ENCODE data around the gene CTNNBL1.

Gene CTNNBL1

DNA sequence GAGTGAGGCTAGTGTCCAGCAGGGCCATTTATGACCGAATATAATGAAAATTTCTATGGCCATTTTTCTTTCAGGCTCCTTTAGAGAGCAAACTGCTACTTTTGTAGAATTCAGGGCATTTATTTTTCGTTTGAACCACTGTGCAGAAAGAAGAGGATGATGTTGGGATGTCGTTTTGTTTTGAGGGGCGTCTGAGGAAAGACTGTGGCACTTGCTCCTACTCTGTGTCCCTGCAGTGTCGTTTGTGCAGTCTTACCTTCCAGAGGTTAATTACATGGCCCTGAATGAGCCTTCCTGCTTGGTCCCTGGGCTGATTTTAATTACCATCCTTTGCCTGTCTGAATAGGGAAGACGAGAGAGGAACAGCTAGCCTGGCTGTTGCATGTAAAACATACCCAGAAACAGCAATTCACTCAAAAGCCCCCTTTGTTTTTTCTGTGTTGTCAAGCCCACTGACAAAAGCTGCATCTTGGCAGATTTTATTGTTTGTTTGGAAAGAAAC is 65.3 kb downstream of the CTNNBL1 start:
- intact Hi-C loops (cut with DNase I; ENCODE audit: low total_unique reads): no loop called here
- DNase-seq: no peak
- TF ChIP-seq, protein P1, sequence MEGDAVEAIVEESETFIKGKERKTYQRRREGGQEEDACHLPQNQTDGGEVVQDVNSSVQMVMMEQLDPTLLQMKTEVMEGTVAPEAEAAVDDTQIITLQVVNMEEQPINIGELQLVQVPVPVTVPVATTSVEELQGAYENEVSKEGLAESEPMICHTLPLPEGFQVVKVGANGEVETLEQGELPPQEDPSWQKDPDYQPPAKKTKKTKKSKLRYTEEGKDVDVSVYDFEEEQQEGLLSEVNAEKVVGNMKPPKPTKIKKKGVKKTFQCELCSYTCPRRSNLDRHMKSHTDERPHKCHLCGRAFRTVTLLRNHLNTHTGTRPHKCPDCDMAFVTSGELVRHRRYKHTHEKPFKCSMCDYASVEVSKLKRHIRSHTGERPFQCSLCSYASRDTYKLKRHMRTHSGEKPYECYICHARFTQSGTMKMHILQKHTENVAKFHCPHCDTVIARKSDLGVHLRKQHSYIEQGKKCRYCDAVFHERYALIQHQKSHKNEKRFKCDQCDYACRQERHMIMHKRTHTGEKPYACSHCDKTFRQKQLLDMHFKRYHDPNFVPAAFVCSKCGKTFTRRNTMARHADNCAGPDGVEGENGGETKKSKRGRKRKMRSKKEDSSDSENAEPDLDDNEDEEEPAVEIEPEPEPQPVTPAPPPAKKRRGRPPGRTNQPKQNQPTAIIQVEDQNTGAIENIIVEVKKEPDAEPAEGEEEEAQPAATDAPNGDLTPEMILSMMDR (IDR thresholded peaks at IDR 0.05): no peak
- Histone ChIP-seq H3K27ac (no peak overlapping the region), H3K4me3 (no peak overlapping the region), H3K4me1 (peaks cover 0 to 11% (median 5%) of the 10 kb centered on the region in 4 donors), H3K36me3 (peaks cover 14 to 53% (median 16%) of the 10 kb centered on the region in 3 donors), H3K9me3 (no peaks in the 10 kb centered on the region), H3K27me3 (no peaks in the 10 kb centered on the region)

DNA sequence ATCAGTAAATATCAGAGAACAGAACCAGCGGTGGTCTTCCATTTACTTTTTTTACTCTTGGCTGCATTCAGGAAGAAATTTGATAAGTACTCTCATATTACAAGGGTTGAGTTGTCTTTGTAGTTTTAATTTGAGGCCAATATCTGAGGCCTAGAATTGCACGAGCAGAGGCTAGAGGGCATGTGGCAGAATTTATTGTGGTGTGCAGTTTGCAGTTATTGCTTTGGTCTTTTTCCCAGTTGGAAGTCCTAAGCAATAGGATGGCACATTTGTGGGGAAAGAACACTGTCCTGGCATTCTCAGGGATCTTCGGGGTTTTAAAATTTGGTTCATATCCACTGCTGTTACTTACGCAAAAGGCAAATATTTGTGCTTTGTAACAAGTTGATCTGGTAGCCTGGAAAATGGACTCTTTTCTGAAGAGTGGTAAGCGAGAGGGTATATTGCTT is 66.0 kb downstream of the CTNNBL1 start:
- H3K36me3 ChIP-seq: peaks cover 14 to 59% (median 16%) of the 10 kb centered on the region in 3 donors
- no peaks in the 10 kb centered on the region for H3K9me3 ChIP-seq
- no peak overlapping the region for H3K27ac ChIP-seq
- no peaks in the 10 kb centered on the region for H3K27me3 ChIP-seq
- intact Hi-C loops (cut with DNase I; ENCODE audit: low total_unique reads): no loop called here
- peaks cover 0 to 11% (median 5%) of the 10 kb centered on the region in 4 donors for H3K4me1 ChIP-seq
- no peak for DNase-seq
- TF ChIP-seq, protein P1 (IDR thresholded peaks at IDR 0.05): no peak
- H3K4me3 ChIP-seq: no peak overlapping the region

DNA sequence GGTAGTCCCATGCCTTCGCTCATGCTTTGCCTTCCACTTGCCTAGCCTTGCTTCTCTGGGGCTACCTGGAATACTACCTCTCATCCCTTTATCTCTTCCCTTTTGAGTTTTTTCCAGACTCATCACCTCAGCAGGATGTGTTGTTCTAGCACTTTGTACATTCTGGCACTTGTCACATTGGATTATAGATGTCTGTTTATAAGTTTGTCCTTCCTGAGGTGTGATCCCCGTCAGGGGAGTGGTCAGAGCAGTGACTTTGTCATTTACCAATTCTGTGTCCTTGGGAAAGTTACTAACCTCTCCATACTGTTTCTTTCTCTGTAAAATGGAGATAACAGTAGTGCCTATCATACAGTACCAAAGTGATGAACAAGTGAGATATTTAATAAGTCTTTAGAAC is 66.5 kb downstream of the CTNNBL1 start:
- DNase-seq: no peak
- peaks cover 18 to 64% (median 19%) of the 10 kb centered on the region in 3 donors for H3K36me3 ChIP-seq
- H3K27me3 ChIP-seq: no peaks in the 10 kb centered on the region
- no peak overlapping the region for H3K27ac ChIP-seq
- H3K4me1 ChIP-seq: peaks cover 0 to 11% (median 5%) of the 10 kb centered on the region in 4 donors
- intact Hi-C loops (cut with DNase I; ENCODE audit: low total_unique reads): no loop called here
- no peak overlapping the region for H3K4me3 ChIP-seq
- TF ChIP-seq, protein P1 (IDR thresholded peaks at IDR 0.05): no peak
- H3K9me3 ChIP-seq: no peaks in the 10 kb centered on the region

DNA sequence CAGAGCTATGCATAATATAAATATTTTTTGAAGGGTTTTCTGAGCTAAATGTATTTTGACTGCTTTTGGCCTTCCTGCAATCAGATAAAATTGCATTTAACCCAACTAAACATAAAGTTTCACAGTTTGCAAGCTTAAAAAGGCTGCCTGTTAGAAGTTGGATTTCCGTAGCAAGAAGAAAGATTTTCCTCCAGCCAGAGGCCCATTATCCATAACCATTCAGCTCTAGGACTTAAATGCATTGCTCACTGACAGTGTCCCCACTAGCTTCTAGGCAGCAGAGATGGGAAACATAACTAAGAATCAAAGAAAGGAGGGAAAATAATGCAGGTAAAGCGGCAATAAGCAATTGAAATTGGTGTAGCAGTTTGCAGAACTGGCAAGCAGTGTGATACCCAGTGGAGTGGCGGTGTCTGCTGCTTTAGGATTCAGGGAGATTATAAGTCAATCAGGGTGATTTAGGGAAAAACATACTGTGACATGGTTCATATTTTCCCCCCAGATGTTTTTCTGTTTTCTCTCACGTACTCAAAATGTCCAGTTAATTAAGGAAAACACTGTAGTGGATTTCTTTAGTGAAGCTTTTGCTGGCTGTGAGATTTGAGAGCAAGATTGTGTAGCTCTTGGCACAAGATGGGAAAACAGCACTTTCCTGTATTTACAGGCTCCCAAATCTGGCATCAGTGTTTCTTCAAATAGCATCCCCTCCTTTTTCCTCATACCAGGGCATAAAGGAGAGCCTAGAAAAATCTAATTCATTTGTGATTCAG is 69.1 kb downstream of the CTNNBL1 start:
- no peak for DNase-seq
- H3K27me3 ChIP-seq: no peaks in the 10 kb centered on the region
- intact Hi-C loops (cut with DNase I; ENCODE audit: low total_unique reads): no loop called here
- no peak overlapping the region for H3K27ac ChIP-seq
- no peaks in the 10 kb centered on the region for H3K9me3 ChIP-seq
- peaks cover 0 to 11% (median 5%) of the 10 kb centered on the region in 4 donors for H3K4me1 ChIP-seq
- TF ChIP-seq, protein P1 (IDR thresholded peaks at IDR 0.05): no peak
- no peak overlapping the region for H3K4me3 ChIP-seq
- H3K36me3 ChIP-seq: peaks cover 14 to 50% (median 22%) of the 10 kb centered on the region in 3 donors

DNA sequence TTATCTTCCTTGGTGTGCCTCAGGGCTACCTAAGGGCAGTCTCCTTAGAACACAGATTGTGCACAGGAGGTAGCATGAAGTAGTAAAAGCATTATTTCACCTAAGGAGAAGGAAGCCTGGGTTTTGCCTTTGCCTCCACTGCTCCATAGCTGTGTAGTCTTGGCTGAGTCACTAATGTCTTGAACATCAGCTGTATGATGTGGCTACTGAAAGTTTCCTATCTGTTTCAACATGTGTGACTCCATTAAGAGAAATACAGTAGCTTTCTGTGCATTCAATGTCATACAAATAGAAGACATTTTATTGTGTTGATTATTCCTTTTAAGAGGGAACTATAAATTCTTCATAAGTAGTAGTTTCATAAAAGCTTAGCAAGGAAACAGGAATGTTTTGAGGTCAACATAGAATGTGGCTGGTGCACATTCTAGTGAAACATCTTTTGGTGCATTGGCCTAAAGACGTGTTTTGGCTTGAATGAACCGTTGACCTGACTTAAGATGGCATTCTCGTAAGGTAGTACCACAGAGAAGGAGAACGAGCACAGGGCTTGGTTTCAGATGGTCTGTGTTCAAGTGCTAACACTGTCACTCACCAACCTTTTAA is 70.6 kb downstream of the CTNNBL1 start:
- H3K27me3 ChIP-seq: no peaks in the 10 kb centered on the region
- no peak for DNase-seq
- intact Hi-C loops (cut with DNase I; ENCODE audit: low total_unique reads): no loop called here
- H3K27ac ChIP-seq: no peak overlapping the region
- peaks cover 18 to 49% (median 25%) of the 10 kb centered on the region in 3 donors for H3K36me3 ChIP-seq
- TF ChIP-seq, protein P1 (IDR thresholded peaks at IDR 0.05): no peak
- H3K9me3 ChIP-seq: no peaks in the 10 kb centered on the region
- no peak overlapping the region for H3K4me3 ChIP-seq
- H3K4me1 ChIP-seq: peaks cover 0 to 11% (median 5%) of the 10 kb centered on the region in 4 donors
